ENCODE results near the gene IQCC.

Gene IQCC

GRCh38 chr1:32216566-32216965 lies 11.1 kb downstream of the IQCC start:
- Mint-ChIP-seq H3K36me3 (ENCODE audit: low read depth) (peaks cover 19% of the 10 kb centered on the region), H3K4me1 (peaks cover 21% of the 10 kb centered on the region), H3K27ac (peak overlapping the region; percentile 64), H3K9me3 (no peaks in the 10 kb centered on the region), H3K4me3 (no peak overlapping the region), H3K27me3 (ENCODE audit: low read depth, poor library complexity) (peaks cover 4% of the 10 kb centered on the region)
- TF ChIP-seq CTCF (IDR thresholded peaks at IDR 0.05), result no peak
- DNase-seq, result no peak

DNA sequence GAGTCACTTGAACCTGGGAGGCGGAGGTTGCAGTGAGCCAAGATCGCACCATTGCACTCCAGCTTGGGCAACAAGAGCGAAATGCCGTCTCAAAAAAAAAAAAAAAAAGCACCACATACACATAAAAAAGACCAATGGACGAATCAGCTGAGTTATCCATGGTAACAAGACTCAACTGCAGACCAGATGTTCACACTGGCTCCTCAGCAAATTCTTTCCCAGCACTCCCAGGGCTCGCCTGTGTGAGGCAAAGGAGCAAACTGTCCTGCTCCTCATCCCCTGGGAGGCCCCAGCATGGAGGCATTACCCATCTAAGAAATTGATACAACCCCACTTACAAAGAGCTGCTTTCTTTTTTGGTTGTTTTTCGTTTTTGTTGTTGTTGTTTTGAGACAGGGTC lies 13.6 kb downstream of the IQCC start:
- no peak for TF ChIP-seq CTCF (IDR thresholded peaks at IDR 0.05)
- Mint-ChIP-seq H3K4me1 (peaks cover 44% of the 10 kb centered on the region), H3K9me3 (no peaks in the 10 kb centered on the region), H3K36me3 (ENCODE audit: low read depth) (peaks cover 24% of the 10 kb centered on the region), H3K4me3 (no peak overlapping the region), H3K27me3 (ENCODE audit: low read depth, poor library complexity) (no peaks in the 10 kb centered on the region), H3K27ac (no peak overlapping the region)
- no peak for DNase-seq

DNA sequence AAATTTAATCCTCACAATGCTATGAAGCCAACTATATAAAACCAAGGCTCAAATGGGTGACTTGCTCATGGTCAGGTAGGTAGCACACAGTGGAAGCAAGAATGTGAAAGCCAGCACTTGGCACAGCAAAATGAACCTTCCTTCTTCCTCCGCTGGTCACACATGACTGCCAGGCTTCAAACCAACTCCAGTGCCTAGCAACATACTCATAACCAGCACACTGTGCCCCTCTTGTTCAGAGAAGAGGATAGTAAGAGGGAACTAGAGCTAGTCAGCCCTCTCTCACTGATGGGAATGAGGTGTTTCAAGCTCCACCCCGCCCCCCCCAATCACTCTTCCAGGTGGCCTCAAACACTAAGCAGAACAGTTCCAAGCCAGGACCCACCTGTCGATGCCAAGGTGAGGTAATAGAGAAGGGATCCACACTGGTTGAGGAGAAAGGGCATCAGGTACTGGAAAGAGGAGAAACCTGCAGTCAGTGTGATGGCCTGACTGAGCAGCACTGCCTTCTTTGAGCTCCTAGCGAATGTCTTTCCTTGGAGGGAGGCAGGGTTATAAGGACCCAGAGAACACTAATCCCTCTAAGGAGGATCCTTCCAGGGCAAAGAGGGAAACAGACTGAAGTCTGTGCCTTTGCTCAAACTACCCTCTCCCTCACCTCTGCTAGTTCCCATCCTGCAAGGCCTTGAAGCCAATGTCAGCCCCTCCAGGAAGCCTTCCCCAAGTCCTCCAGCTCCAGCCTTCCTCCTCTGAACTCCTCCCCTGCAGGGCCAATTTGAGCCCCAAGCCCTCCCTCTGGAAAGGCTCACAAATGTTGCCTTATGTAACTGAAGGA lies 15.5 kb downstream of the IQCC start:
- H3K4me1 Mint-ChIP-seq, result peaks cover 48% of the 10 kb centered on the region
- H3K36me3 Mint-ChIP-seq (ENCODE audit: low read depth), result peaks cover 32% of the 10 kb centered on the region
- no peak for TF ChIP-seq CTCF (IDR thresholded peaks at IDR 0.05)
- no peaks in the 10 kb centered on the region for H3K27me3 Mint-ChIP-seq (ENCODE audit: low read depth, poor library complexity)
- H3K9me3 Mint-ChIP-seq, result no peaks in the 10 kb centered on the region
- H3K4me3 Mint-ChIP-seq, result peak overlapping the region; percentile 96
- H3K27ac Mint-ChIP-seq, result peak overlapping the region; percentile 95
- DNase-seq, result no peak

GRCh38 chr1:32221581-32221979 lies 16.1 kb downstream of the IQCC start:
- Mint-ChIP-seq H3K4me1 (peaks cover 48% of the 10 kb centered on the region), H3K27ac (peak overlapping the region; percentile 95), H3K9me3 (no peaks in the 10 kb centered on the region), H3K36me3 (ENCODE audit: low read depth) (peaks cover 38% of the 10 kb centered on the region), H3K27me3 (ENCODE audit: low read depth, poor library complexity) (no peaks in the 10 kb centered on the region), H3K4me3 (peak overlapping the region; percentile 96)
- no peak for DNase-seq
- TF ChIP-seq CTCF (IDR thresholded peaks at IDR 0.05), result no peak

DNA sequence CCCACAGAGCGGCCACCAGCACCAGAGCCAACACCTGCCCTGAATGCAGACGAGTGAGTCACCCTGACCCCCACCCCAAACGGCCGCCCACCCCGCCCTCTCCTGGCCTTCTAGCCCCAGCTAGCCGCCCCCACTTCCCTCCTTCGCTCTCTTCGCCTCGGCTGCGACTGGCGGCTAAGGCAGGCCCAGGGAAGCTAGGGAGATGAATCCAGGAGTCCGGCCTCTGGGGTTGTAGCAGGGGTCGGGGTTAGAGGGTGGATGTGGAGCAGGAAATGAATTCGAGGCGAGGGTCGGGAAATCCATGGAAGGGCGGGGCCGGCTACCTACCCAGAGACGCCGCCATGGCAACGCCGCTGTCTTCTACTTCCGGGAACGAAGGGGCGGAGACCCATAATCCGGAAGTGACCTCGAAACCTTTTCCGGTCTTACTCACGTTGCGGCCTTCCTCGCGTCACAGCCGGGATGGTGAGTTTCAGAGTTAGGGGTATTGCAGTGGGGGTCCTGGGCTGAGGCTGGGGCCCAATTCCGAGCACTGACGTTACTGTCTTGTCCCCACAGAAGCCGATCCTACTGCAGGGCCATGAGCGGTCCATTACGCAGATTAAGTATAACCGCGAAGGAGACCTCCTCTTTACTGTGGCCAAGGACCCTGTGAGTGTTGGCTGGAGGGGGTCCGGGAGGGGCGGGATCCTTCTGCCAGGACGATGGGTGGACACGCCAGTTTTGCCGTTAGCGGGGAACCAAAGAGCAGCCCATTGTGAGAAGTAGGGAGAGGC lies 16.7 kb downstream of the IQCC start, which contains the start of the genes EIF3I and TMEM234:
EIF3I (plus strand) TSS at position 428 of the 776 bp plus-strand sequence; CDS start at position 463, 35 bp downstream.
TMEM234 (minus strand) TSS at position 374 of the 776 bp plus-strand sequence; CDS start at position 343, 31 bp downstream.
- Mint-ChIP-seq H3K27ac (peak within 1 kb of the TSS; percentile 95), H3K9me3 (no peaks in the 10 kb centered on the region), H3K27me3 (ENCODE audit: low read depth, poor library complexity) (no peaks in the 10 kb centered on the region), H3K4me3 (peak within 1 kb of the TSS; percentile 96), H3K4me1 (peaks cover 48% of the 10 kb centered on the region), H3K36me3 (ENCODE audit: low read depth) (peaks cover 38% of the 10 kb centered on the region)
- TF ChIP-seq CTCF (IDR thresholded peaks at IDR 0.05), result no peak
- peak; percentile 91 for DNase-seq

All from nephron progenitor cell (in vitro differentiated cells).